ENCODE data around the gene SLC25A23. TPM values are rescaled to one million over a fixed set of nuclear protein-coding genes. Genes with fewer than 3 reads are reported as not detected.

The SLC25A23 gene
- total RNA-seq, 2 donors from 2014 or later = 124 to 151 TPM

DNA sequence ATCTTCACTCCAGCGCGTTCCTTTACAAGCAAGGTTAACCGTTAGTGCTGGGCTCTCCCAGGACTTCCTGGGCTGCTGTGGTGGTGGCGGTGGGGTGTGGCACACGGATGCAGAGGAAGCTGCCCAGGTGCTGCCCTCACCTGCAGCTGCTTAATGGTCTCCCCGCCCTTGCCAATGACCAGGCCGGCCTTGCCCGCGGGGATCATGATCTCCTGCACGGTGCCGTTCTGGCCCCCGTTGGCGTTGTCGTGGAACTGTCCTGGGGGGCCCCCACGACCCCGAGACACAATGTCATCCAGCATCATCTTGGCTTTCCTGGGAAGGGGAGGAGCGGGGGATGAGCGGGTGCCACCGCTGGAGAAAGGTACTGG is 41.0 kb downstream of the SLC25A23 start:
- Histone ChIP-seq H3K27ac (no peak overlapping the region), H3K36me3 (peaks cover 42% of the 10 kb centered on the region), H3K4me1 (peaks cover 7% of the 10 kb centered on the region), H3K9ac (ENCODE audit: low read depth in 2 of 2, low read length in 2 of 2) (no peak overlapping the region), H3K4me3 (no peak overlapping the region), H3K27me3 (no peaks in the 10 kb centered on the region), H3K9me3 (no peaks in the 10 kb centered on the region)
- intact Hi-C loops (cut with DNase I) = no loop called here
- DNase-seq = no peak
- TF ChIP-seq, protein P1, sequence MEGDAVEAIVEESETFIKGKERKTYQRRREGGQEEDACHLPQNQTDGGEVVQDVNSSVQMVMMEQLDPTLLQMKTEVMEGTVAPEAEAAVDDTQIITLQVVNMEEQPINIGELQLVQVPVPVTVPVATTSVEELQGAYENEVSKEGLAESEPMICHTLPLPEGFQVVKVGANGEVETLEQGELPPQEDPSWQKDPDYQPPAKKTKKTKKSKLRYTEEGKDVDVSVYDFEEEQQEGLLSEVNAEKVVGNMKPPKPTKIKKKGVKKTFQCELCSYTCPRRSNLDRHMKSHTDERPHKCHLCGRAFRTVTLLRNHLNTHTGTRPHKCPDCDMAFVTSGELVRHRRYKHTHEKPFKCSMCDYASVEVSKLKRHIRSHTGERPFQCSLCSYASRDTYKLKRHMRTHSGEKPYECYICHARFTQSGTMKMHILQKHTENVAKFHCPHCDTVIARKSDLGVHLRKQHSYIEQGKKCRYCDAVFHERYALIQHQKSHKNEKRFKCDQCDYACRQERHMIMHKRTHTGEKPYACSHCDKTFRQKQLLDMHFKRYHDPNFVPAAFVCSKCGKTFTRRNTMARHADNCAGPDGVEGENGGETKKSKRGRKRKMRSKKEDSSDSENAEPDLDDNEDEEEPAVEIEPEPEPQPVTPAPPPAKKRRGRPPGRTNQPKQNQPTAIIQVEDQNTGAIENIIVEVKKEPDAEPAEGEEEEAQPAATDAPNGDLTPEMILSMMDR (IDR thresholded peaks at IDR 0.05) = no peak

GRCh38 chr19:6417713-6418561 is 41.7 kb downstream of the SLC25A23 start:
- no peaks in the 10 kb centered on the region for H3K27me3 ChIP-seq
- no peaks in the 10 kb centered on the region for H3K9me3 ChIP-seq
- H3K4me1 ChIP-seq = peaks cover 3% of the 10 kb centered on the region
- intact Hi-C loops (cut with DNase I) = no loop called here
- no peak overlapping the region for H3K9ac ChIP-seq (ENCODE audit: low read depth in 2 of 2, low read length in 2 of 2)
- no peak overlapping the region for H3K27ac ChIP-seq
- no peak overlapping the region for H3K4me3 ChIP-seq
- peaks cover 42% of the 10 kb centered on the region for H3K36me3 ChIP-seq
- TF ChIP-seq, protein P1 (IDR thresholded peaks at IDR 0.05) = no peak
- no peak for DNase-seq

- Histone ChIP-seq H3K9me3 (no peaks in the 10 kb centered on the region), H3K4me3 (no peak overlapping the region), H3K27ac (no peak overlapping the region), H3K27me3 (no peaks in the 10 kb centered on the region), H3K9ac (ENCODE audit: low read depth in 2 of 2, low read length in 2 of 2) (no peak overlapping the region), H3K36me3 (peaks cover 42% of the 10 kb centered on the region), H3K4me1 (no peaks in the 10 kb centered on the region)
- no peak for DNase-seq
- TF ChIP-seq, protein P1 (IDR thresholded peaks at IDR 0.05) = no peak
- intact Hi-C loops (cut with DNase I) = no loop called here
Measured at GRCh38 chr19:6416658-6417405, 42.8 kb downstream of the SLC25A23 start.

- no peak for DNase-seq
- Histone ChIP-seq H3K27me3 (no peaks in the 10 kb centered on the region), H3K9me3 (no peaks in the 10 kb centered on the region), H3K4me1 (no peaks in the 10 kb centered on the region), H3K4me3 (no peak overlapping the region), H3K27ac (no peak overlapping the region), H3K9ac (ENCODE audit: low read depth in 2 of 2, low read length in 2 of 2) (no peak overlapping the region), H3K36me3 (peaks cover 42% of the 10 kb centered on the region)
- TF ChIP-seq, protein P1 (IDR thresholded peaks at IDR 0.05) = no peak
- intact Hi-C loops (cut with DNase I) = no loop called here
Measured at GRCh38 chr19:6415591-6416190, 43.9 kb downstream of the SLC25A23 start.

DNA sequence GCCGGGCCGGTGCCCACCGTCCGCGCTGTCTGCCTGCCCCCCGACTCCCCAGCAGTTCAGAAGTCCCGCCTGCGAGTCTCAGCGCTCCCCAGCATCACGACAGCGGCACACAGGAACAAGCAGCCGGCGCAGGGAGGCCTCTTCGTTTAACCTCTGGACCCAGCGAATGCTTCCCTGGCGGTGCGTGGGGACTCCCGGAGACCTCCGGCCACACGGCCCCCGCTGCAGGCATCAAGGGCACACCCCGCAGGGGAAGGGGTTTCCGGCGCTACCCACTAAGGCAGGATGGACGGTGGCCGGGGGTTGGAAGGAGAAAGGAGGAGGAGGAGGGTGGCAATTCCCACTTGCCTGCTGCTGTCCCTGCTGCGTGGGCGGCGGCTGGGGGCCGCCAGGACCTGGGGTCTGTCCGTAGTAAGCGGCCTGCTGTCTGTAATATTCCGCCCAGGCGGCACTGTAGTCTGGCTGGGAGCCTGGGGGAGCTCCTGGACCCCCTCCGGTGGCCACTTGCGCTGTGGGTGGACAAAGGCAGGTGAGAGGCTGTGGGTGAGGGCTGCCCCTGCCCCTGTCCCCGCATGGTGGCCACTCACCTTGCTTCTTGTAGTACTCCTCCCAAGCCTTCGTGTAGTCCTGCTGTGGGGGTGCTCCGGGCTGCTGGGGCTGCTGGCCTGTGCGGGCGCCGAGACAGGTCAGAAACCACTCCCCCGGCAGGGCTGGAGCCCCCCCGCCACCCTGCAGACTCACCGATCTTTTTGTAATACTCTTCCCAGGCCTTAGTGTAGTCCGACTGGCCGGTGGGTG is 44.6 kb downstream of the SLC25A23 start:
- H3K9me3 ChIP-seq = no peaks in the 10 kb centered on the region
- H3K27me3 ChIP-seq = no peaks in the 10 kb centered on the region
- peaks cover 38% of the 10 kb centered on the region for H3K36me3 ChIP-seq
- H3K4me1 ChIP-seq = no peaks in the 10 kb centered on the region
- no peak overlapping the region for H3K27ac ChIP-seq
- no peak overlapping the region for H3K9ac ChIP-seq (ENCODE audit: low read depth in 2 of 2, low read length in 2 of 2)
- H3K4me3 ChIP-seq = no peak overlapping the region
- no peak for DNase-seq
- intact Hi-C loops (cut with DNase I) = no loop called here
- TF ChIP-seq, protein P1 (IDR thresholded peaks at IDR 0.05) = no peak

Measured in colonic mucosa (tissue), 4 donors.